ENCODE data around the gene NFATC1.

DNA sequence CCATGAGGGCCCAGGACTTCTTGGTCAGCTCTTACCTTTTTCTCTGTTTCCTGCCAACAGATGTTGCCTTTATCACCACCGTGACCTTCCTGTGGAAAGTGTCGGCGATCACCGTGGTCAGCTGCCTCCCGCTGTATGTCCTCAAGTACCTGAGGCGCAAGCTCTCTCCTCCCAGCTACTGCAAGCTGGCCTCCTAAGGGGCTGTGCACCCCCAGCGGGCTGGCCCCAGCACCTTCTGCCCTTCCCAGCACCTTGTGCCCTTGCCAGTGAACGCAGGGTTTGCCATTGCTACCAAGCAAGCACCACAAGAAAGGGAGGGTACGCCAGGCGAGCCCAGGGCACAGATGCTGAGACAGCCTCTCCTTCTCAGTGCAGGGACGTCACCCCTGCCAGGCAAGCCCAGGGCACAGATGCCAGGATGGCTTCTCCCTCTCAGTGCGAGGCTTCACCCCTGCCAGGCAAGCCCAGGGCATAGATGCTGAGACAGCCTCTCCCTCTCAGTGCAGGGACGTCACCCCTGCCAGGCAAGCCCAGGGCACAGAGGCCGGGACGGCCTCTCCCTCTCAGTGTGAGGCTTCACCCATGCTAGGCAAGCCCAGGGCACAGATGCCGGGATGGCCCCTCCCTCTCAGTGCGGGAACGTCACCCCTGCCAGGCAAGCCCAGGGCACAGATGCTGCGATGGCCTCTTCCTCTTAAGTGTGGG, 18.4 kb upstream of the NFATC1 start:
- TF ChIP-seq EZH2phosphoT487 (IDR thresholded peaks at IDR 0.05; ENCODE audit: insufficient read depth, low read depth) (no peak), EZH2 (IDR thresholded peaks at IDR 0.05; ENCODE audit: insufficient read depth, poor library complexity, severe bottlenecking) (no peak)
